NCI-H1930 (cell line): Measurements from ENCODE around the gene HRH3.

Experiments used
- DNase-seq, 2 experiments: peaks; one replicate each; lab custom pipeline; 2025; lab: John Stamatoyannopoulos, UW

Gene HRH3

GRCh38 chr20:62229667-62230066, 9.6 kb upstream of the HRH3 start:
- DNase-seq, result no peak

DNA sequence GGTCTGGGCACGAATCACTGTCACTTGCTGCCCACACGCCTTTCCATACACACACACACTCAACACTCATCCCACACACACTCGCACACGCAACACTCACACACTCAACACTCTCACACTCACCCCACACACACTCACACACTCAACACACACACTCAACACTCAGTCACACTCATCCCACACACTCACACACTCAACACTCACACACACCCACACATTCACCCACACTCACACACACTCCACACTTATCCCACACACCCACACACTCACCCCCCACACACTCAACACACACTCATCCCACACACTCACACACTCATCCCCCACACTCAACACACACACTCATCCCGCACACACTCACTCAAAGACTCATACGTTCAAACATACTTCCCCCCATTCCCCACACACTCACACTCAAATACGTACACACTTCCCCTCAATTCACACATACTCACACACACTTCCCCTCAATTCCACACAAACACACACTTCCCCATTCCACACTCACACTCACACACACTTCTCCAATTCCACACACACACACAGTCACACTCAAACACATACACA, 9.0 kb upstream of the HRH3 start:
- DNase-seq, result no peak

- no peak for DNase-seq
Measured at GRCh38 chr20:62227977-62228958, 8.2 kb upstream of the HRH3 start.

DNA sequence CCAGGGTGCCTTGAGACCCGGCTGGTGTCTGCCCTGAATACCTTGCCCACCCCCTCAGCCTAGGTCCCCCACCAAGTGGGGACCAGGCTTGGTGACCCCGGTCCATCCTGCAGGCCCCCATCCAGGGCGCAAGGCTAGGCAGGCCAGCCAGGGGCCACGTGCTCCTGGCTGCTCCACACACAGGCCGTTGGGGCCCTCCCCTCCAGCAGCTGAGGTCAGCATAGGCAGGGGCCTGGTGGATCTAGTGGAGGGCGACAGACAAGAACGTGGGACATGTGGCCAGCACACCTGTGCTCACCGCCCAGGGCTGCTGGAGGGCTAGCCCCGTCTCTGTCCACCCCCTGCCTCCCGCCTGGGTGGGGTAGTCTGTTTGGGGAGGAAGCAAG, 7.5 kb upstream of the HRH3 start:
- no peak for DNase-seq

- DNase-seq, result no peak
Measured at GRCh38 chr20:62226707-62227590, 6.9 kb upstream of the HRH3 start.

DNA sequence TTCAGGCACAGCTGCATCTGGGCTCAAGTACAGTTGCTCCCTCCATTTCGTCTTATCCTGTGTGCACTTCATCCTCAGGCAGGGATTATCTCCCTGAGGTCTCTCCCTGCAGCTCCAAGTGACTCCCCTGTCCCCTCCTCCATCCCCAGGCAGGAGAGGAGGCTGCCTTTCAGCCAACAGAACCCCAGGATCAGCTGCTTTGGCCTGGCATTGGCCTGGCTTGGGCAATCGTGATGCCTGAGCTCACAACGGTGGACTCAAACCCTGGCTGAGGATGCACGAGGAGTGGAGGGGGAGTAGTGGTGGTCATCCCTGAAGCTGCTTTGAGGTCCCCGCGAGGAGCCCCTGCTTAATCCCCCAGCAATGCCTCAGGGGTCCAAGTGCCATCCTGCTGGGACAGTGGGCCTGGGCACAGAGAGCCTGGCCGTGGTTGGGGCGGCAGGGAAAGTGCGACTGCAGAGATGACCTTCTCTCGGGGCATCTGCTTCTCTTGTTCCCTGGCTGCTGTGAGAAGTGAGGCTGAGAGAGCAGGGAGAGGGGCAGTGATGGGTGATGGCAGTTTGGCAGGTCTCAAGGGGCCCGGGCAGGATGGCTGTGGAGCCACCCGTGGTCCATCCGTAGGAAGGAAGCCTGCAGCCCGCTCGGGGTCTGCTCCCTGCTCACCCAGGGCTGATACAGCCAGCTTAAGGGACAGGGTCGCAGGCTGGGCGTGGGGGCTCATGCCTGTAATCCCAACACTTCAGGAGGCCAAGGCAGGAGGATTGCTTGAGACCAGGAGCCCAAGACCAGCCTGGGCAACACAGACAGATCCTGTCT, 6.0 kb upstream of the HRH3 start:
- no peak for DNase-seq

GRCh38 chr20:62225026-62225425, 4.9 kb upstream of the HRH3 start:
- no peak for DNase-seq

- DNase-seq, result no peak
Measured at GRCh38 chr20:62224113-62224855, 4.2 kb upstream of the HRH3 start.

DNA sequence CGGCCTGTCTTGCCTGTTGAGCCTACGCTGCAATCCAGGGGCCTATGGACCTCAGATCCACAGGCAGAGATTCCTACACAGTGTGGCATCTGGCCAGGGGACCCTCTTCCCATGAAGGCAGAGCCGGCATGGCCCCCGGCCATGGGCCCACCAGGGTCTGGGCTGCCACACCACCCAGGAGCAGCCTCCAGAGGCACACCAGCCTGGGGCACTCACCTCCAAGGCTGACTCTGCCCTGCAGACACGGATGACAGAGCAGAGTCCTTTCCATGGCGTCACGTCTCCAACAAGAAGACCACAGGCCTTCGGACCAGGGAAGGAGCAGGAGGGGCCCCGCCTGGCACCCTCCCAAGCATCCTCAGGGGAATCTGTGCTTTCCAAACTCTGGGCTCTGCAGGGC, 3.5 kb upstream of the HRH3 start:
- no peak for DNase-seq

DNA sequence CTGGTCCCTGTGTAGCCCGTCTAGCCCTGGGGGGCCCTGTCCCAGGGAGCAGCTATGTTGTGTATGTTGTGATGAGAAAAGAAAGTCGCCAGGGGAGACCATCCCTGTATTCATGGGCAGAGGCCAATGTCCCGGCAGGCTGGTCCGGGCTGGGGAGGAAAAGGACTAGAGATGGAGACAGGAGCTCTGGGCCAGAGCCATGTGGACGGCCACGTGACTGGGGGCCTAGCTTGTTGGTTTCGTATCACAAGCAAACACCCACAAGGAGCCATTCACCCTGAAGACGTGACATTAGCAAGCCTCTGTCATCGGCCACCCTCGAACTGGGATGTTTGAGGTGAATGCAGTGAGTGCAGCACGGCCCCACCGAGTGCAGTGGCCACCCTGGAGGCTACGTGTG, 2.9 kb upstream of the HRH3 start:
- no peak for DNase-seq

DNA sequence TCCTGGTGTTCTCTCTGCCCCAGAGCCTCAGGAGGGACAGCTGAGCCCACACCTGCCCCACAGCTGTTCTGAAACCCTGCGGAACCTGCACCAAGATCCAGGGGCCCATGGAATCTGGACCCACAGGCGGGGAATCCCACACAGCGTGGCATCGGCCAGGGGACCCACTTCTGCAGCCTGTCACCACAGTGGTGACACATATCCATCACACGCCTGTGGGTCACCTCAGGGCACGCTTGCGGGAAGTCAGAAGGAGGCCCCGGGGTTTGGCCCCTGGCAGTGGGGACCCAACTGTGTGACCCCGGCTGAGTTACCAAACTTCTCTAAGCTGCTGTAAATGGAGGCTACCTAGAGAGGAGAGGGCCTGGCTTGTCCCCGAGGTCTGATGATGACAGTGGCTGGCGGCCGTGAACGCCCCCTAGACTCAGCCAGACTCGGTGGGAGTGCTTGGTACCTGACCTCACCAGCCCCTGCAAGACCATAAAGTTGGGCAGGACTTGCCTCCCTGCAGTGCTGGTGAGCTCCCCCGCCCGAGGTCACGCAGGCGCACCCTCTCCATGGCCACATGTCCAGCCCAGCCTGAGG, 2.3 kb upstream of the HRH3 start:
- DNase-seq, result no peak

DNA sequence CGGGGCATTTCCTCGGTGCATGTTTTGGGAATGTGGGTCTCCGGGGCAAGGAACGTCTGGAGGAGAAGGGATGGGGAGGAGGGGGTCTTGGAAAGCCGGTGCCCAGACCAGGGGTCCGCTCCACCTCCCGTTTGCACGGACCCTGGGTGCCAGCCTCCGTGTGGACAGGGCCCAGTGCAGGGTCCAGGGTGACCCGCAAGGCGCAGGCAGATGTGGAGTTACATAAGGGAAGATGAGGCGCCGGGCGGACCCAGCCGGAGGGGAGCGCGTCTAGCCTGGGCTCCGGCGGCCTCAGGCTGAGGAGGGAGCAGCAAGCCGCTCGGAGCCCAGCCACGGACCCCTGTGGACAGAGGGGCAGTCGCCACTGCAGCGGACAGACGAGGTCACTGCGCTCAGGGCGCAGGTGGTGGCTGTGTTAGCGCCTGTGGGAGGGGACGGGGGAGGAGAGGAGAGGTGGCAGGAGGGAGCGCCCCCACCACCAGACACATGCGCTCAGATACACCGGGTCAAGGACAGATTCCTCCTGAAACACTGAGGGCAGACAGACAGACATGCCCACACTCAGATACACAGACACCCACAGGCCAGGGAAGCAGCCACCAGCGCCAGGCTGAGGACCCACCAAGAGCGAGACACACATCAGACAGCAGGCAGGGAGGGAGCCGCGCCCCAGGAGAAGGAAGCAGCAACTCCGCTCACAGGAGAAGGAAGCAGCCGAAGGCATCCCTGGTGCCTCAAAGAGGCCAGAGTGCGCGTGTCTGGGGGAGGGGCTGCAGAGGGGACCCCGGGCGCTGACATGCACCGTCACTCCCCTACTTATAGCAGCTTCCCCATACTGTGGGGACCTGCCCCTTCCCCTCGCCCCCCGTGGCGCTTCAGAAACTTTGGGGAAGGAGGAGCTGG, 839 bp upstream of the HRH3 start:
- DNase-seq, result no peak

- DNase-seq, result peak in 1 of 2 experiments; percentile 38
Measured at GRCh38 chr20:62219101-62219991, 732 bp downstream of the HRH3 start.

- DNase-seq, result no peak
Measured at GRCh38 chr20:62217913-62218773, 1.9 kb downstream of the HRH3 start.

DNA sequence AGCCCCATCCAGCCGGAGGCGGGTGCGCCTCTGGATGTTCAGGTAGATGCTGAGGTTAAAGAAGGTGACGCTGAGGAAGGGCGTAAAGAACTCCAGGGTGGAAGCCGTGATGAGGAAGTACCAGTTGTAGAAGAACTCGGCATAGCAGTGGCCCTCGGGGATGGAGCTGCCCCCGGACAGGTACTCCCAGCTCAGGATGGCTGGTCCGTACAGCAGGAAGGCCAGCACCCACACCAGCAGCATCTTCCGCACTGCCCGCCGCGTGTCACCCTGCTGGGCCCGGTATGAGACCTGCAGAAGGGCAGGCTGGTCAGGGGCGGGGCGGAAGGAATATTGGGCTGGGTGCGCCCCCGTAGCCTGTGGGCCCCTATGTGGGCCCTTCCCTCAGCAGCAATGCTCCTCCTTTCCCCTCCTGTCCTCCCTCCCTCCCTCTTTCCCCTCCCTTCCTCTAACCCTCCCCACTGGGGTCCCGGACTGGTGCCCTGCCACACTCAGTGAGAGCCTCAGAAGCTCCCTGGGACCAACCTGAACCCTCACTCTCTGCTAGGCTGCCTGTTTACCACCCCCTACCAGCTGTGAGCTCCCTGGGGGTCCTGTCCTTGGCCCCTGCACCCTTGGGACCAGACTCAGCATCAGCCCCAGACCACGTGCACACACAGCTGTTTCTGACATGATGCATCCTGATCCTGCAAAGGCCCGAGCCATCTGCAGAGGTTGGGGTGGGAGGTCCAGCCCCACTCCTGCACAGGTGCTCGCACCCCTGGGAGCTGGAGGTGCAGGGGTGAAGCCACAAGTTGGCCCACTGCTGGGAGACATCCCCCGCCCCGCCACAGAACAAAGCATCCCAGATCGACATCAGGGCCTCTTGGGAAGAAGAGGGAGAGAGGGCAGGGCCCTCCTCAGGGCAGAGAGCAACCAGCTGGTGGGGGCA, 3.2 kb downstream of the HRH3 start:
- no peak for DNase-seq

GRCh38 chr20:62215991-62216635, 4.0 kb downstream of the HRH3 start:
- DNase-seq, result no peak
